RWPE1 (cell line): ENCODE data around the gene CECR2.
"Not testable (repeated sequence)": the region's sequence is repeated elsewhere in the genome, so short reads cannot be mapped to it uniquely, and the experiment has no call there.

Source experiments
- CTCF ChIA-PET: fragments of 350-600 bp; sonication (Branson Sonifier 250); formaldehyde crosslinking; extraction: SDS; loops from one replicate; lab custom pipeline; 2021; lab: Yijun Ruan, JAX
- POLR2A ChIA-PET: fragments of 400-600 bp; formaldehyde crosslinking; extraction: SDS; loops from one replicate; lab custom pipeline; 2020; ENCODE audit warnings: antibody characterized with exemption; ENCODE audit not compliant: low non-redundant PET; lab: Yijun Ruan, JAX
- DNase-seq: peaks from one replicate; pipeline ENCODE4 v3.0.0; 2012; ENCODE audit warnings: low spot score
- H3K27ac ChIP-seq: fragments of 450-650 bp; 2 replicates; pipeline ENCODE4 v1.5.1; 2017
- TF ChIP-seq, protein P1 (sequence below): fragments of 450-650 bp; conservative IDR thresholded peaks from 2 replicates; pipeline ENCODE4 v1.5.1; 2017; ENCODE audit warnings: low read depth, mild to moderate bottlenecking

CECR2 gene

DNA sequence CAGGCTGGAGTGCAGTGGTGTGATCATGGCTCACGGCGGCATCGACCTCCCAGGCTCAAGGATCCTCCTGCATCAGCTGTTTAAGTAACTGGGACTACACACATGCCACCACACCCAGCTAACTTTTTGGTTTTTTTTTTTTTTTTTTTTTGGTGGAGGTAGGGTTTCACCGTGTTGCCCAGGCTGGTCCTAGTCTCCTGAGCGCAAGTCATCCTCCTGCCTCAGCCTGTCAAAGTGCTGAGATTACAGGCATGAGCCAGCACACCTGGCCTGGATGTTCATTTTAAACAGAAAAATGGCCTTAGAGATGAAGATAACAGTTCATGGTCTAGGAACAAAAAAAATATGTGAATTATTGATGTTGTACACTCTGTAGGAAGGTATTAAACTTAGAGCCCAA lies 180.4 kb downstream of the CECR2 start:
- DNase-seq = no peak
- H3K27ac ChIP-seq = no peak overlapping the region
- ChIA-PET CTCF (interaction anchor here (1.3 kb wide), 1 partner anchor 9 kb away, joined by 7 read pairs; no protein-coding TSS in a partner anchor), POLR2A (no interaction called here)
- TF ChIP-seq, protein P1, sequence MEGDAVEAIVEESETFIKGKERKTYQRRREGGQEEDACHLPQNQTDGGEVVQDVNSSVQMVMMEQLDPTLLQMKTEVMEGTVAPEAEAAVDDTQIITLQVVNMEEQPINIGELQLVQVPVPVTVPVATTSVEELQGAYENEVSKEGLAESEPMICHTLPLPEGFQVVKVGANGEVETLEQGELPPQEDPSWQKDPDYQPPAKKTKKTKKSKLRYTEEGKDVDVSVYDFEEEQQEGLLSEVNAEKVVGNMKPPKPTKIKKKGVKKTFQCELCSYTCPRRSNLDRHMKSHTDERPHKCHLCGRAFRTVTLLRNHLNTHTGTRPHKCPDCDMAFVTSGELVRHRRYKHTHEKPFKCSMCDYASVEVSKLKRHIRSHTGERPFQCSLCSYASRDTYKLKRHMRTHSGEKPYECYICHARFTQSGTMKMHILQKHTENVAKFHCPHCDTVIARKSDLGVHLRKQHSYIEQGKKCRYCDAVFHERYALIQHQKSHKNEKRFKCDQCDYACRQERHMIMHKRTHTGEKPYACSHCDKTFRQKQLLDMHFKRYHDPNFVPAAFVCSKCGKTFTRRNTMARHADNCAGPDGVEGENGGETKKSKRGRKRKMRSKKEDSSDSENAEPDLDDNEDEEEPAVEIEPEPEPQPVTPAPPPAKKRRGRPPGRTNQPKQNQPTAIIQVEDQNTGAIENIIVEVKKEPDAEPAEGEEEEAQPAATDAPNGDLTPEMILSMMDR = no peak

DNA sequence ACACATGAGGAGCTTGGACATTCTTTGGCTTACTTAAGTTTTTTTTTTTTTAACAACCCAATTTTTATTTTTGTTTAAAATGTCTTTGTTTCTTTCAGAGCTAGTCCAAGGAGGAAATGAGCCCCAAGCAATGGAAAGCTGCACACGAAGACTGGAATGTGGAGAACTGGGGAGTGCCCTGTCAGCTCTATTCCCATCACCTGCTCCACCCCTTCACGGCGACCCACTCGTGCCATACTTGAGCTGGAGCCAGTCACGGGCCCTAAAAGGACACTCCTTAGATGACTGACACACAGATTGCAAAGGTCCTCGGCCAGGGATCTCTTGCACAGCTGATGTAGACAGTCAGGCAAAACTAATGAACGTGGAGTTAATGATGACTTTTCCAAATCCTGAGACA lies 183.5 kb downstream of the CECR2 start:
- CTCF ChIA-PET = interaction anchor here (0.6 kb wide), 1 partner anchor 499 kb away, joined by 3 read pairs; no protein-coding TSS in a partner anchor
- POLR2A ChIA-PET = no interaction called here
- no peak overlapping the region for H3K27ac ChIP-seq
- DNase-seq = no peak
- TF ChIP-seq, protein P1 = no peak

DNA sequence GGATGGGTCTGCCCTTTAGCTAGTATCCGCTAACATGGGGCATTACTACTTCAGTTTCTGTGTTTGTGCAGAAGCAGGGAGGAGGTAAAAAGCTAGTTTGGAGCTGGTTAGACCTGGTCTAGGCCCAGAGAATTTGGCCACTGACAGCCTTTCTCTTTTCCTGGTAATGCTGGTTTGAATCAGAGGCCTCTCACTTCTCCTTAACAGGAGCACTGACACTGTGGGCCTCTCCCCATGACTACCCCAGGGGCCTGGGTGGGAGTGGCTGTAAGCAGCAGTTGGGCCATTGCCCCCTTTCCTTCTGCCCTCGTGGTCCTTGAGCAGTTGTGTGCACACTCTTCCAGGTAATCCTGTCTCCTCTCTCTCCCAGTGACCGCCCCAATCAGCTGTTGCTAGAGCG lies 185.6 kb downstream of the CECR2 start:
- ChIA-PET POLR2A (no interaction called here), CTCF (interaction anchor here (1.4 kb wide), 1 partner anchor 9 kb away, joined by 3 read pairs; no protein-coding TSS in a partner anchor)
- no peak for DNase-seq
- H3K27ac ChIP-seq = no peak overlapping the region
- TF ChIP-seq, protein P1 = no peak

DNA sequence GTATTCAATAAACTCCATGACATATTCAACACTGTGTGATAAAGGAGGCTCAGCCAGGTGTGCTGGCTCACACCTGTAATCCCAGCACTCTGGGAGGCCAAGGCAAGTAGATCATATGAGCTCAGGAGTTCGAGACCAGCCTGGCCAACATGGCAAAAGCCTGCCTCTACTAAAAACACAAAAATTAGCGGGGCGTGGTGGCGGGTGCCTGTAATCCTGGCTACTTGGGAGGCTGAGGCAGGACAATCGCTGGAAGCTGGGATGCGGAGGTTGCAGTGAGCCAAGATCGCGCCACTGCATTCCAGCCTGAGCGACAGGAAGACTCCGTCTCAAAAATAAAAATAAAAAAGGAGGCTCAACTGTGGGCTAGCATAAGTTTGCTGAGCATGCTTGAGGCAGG lies 189.9 kb downstream of the CECR2 start:
- DNase-seq = no peak
- TF ChIP-seq, protein P1 = no peak
- POLR2A ChIA-PET = no interaction called here
- CTCF ChIA-PET = interaction anchor here (0.7 to 1.5 kb wide), 8 partner anchors 10 to 227 kb away, joined by 3 to 10 read pairs (median 4); no protein-coding TSS in a partner anchor
- no peak overlapping the region for H3K27ac ChIP-seq

DNA sequence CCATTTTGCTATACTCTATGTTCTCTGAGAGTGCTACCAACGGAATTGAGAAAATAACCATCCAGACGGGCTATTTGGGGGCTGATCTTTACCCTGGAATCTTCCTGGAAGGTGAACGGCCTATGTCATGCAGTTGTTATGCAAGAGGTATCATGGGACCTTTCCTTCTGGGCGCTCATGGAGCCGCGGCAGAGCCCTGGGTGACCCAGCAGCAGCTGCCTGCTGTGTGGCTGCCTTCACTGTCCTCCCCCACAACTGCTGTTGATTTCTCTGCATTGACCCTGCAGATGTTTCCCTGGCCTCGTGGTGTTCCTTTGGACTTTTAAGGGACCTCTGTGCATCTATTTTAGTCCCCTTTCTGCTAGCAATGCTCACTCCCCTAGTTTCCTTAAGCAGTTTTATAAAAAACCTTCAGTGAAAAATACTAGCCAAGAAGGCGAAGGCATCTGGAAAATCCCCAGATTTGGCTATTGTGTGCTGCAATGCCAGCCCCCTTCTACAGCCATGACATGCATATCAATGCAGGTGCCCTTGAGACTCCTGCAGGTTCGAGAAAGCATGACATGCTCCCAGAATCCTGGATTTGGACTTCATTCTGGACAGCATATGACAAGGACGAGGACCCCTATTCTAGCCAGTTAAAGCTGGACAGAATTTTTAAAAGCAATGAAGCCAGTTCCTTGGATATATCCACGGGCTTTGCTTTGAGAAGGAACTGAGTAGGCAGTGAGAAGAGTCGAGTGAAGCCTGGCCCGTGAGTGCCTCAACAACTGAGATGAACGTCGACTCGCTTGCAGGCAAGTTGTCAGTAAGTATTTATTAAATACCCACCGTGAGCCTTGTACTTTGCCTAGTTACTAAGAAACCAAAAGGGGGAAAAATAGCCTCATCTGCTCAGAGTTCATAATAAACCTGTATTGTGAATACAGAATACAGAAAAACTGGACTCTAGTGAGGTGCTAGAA lies 193.9 kb downstream of the CECR2 start, which contains the start of gene SLC25A18:
Gene SLC25A18, plus strand, starts transcription at position 593 of the 965 bp plus-strand sequence. CDS start 16,447 bp downstream, outside the sequence.
- TF ChIP-seq, protein P1 = no peak
- DNase-seq = no peak
- no peak within 1 kb of the TSS for H3K27ac ChIP-seq
- CTCF ChIA-PET = interaction anchor here (0.9 kb wide), 1 partner anchor 9 kb away, joined by 3 read pairs; no protein-coding TSS in a partner anchor
- POLR2A ChIA-PET = no interaction called here

DNA sequence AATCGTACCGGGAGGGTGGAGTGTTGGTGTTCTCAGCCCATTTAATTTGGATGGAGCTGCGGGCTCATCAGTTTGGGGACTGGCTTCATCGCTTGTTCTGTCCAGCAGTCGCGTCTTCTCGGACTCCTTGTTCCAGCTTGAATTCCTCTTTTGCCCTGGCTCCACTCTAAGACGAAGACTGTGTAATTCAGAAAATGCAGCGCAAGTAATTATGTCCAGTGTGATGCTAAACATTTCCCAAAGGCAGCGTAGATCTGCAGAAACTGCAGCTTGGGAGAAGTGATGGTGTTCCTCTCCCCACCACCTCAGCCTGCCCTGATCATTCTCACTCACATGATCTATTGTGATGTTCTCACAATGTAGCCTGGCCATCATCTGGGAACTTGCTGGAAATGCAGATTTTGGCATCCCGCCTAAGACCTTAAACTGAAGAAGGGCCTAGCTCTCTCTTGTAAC lies 194.7 kb downstream of the CECR2 start:
- POLR2A ChIA-PET = no interaction called here
- CTCF ChIA-PET = interaction anchor here (0.7 to 0.9 kb wide), 2 partner anchors 9 to 490 kb away, joined by 3 read pairs; no protein-coding TSS in a partner anchor
- DNase-seq = no peak
- H3K27ac ChIP-seq = no peak overlapping the region
- TF ChIP-seq, protein P1 = no peak

DNA sequence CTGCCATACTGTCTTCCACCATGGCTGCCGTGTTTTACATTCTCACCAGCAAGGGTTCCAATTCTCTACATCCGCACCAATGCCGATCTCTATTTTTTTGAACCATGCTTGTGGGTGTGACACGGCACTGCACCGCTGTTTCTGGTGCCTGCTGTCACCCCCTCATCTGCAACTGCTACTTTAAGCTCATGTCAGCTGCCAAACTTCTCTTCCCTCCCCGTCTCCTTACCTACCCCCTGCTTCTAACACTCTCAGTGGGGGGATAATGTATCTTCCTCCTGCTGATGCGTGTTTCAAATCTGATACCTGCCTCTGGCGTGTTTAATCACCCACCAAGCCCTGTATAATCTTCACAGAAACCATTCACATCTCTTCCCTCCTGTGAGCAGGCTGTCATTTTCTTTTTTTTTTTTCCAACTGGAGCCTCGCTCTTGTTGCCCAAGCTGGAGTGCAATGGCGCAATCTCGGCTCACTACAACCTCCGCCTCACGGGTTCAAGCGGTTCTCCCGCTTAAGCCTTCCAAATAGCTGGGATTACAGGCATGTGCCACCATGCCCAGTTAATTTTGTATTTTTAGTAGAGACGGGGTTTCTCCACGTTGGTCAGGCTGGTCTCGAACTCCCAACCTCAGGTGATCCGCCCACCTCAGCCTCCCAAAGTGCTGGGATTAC lies 196.9 kb downstream of the CECR2 start:
- DNase-seq, POLR2A ChIA-PET, H3K27ac ChIP-seq, CTCF ChIA-PET: not testable (repeated sequence)
